ENCODE data around the gene TRANK1. TPM values are rescaled to one million over a fixed set of nuclear protein-coding genes. Genes with fewer than 3 reads are reported as not detected.

TRANK1 gene
- total and polyA plus RNA-seq, 2 of the 4 experiments (the other 2 are of a cell fraction), result 7.9 to 12.7 TPM

DNA sequence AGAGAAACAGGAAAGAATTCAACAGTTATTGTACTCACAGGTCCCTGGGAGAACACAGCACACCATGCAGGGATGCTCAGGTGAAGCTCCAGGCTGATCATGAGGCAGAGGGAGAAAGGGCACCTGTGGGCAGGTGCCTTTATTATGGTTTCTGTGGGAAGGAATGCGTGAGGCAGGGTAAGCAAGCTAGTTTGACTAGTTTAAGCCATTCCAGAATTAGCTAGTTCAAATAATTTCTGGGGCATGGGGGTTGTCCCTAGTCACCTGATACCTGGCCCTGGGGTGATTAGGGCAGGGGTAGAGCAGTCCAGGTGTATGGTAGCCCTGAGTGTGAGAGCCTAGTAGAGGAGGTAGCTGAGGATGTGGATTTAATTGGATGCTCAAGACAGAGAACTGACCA lies 132.6 kb downstream of the TRANK1 start:
- ATAC-seq (ENCODE audit: low read depth) (no peak), DNase-seq (no peak)
- Histone ChIP-seq H4K8ac (ENCODE audit: low read depth in 2 of 2, low read length in 2 of 2) (no peak overlapping the region), H3K36me3 (ENCODE audit: control insufficient read depth, insufficient read depth, low read length) (no peaks in the 10 kb centered on the region), H3K4me2 (ENCODE audit: low read depth, low read length) (no peak overlapping the region), H2BK15ac (ENCODE audit: low read depth, low read length) (no peak overlapping the region), H3K18ac (ENCODE audit: low read depth, low read length) (no peak overlapping the region), H2BK120ac (ENCODE audit: low read depth, low read length) (no peak overlapping the region), H3K14ac (replicated peaks; ENCODE audit: low read depth, low read length) (no peak overlapping the region), H3K79me1 (ENCODE audit: low read depth in 1 of 2, low read length in 2 of 2) (no peaks in the 10 kb centered on the region), H4K91ac (ENCODE audit: insufficient read depth, low read depth, low read length) (no peak overlapping the region), H3K9me3 (ENCODE audit: control insufficient read depth, insufficient read depth, low read length) (no peaks in the 10 kb centered on the region), H3K4me3 (ENCODE audit: insufficient read depth, low read depth, low read length) (no peak overlapping the region), H3K27me3 (ENCODE audit: control insufficient read depth, insufficient read depth, low read length) (peaks cover 12% of the 10 kb centered on the region; the same call in 1 of the 2 replicates), H2AK5ac (ENCODE audit: low read depth, low read length) (no peak overlapping the region), H3K23ac (ENCODE audit: low read depth, low read length) (no peak overlapping the region), H3K9me1 (ENCODE audit: insufficient read depth, low read length) (no peaks in the 10 kb centered on the region), H2AK9ac (replicated peaks; ENCODE audit: low read depth, low read length, poor library complexity) (no peak overlapping the region), H3K4ac (ENCODE audit: low read depth, low read length) (no peak overlapping the region), H2AFZ (replicated peaks; ENCODE audit: low read length, poor library complexity) (no peak overlapping the region), H2BK20ac (ENCODE audit: low read depth, low read length) (no peak overlapping the region), H3K9ac (ENCODE audit: low read depth, low read length) (no peak overlapping the region), H4K20me1 (ENCODE audit: insufficient read depth, low read length) (no peaks in the 10 kb centered on the region), H4K5ac (ENCODE audit: low read depth, low read length) (no peak overlapping the region), H2BK5ac (ENCODE audit: low read depth, low read length, poor library complexity, severe bottlenecking) (no peak overlapping the region), H3K27ac (ENCODE audit: insufficient read depth, low read length) (no peak overlapping the region), H3K56ac (ENCODE audit: extremely low read depth, insufficient read depth, low read length) (no peak overlapping the region), H3K4me1 (ENCODE audit: control insufficient read depth, insufficient read depth, low read length) (no peaks in the 10 kb centered on the region)
- no peak for TF ChIP-seq CHD1 (IDR thresholded peaks at IDR 0.05; ENCODE audit: low read depth, low read length)
- TF ChIP-seq RAD21 (IDR thresholded peaks at IDR 0.05; ENCODE audit: low read length), result no peak
- no peak for TF ChIP-seq SMC3 (IDR thresholded peaks at IDR 0.05; ENCODE audit: low read depth, low read length)
- TF ChIP-seq MAZ (IDR thresholded peaks at IDR 0.05; ENCODE audit: borderline replicate concordance, low read depth, low read length), result no peak
- no peak for TF ChIP-seq MAFK (IDR thresholded peaks at IDR 0.05; ENCODE audit: low read depth, low read length)
- no peak for TF ChIP-seq RFX5 (IDR thresholded peaks at IDR 0.05; ENCODE audit: low read depth, low read length)
- no peak for TF ChIP-seq POLR2A (IDR thresholded peaks at IDR 0.05; ENCODE audit: low read depth, low read length)
- TF ChIP-seq MXI1 (IDR thresholded peaks at IDR 0.05; ENCODE audit: borderline replicate concordance, low read depth, low read length), result no peak
- no peak for TF ChIP-seq CEBPB (IDR thresholded peaks at IDR 0.05; ENCODE audit: low read depth, low read length)
- TF ChIP-seq FOS (IDR thresholded peaks at IDR 0.05; ENCODE audit: low read depth, low read length), result no peak
- 80% methylated on average over 1 of the region's 1 CpG; no CpG with 5 or more reads in 1 of the 2 experiments for WGBS, 2 experiments (ENCODE audit: extremely low coverage in 2 of 2, insufficient read length in 1 of 2)
- in situ Hi-C loops (cut with MboI; ENCODE audit: low sequenced_read_pairs) (no loop called here), dilution Hi-C loops (cut with HindIII; ENCODE audit: low sequenced_read_pairs, unreplicated experiment) (no loop called here), intact Hi-C loops (cut with micrococcal nuclease) (no loop called here)
- ChIA-PET POLR2A (ENCODE audit: unreplicated experiment) (no interaction called here), CTCF (interaction anchor here (0.6 kb wide), 1 partner anchor 200 kb away, joined by 4 read pairs; no protein-coding TSS in a partner anchor)
- no TSS peak for BruUV-seq (replicated peaks)

All from IMR-90 (cell line).